ENCODE results near the gene GLRA3.

GLRA3 gene

DNA sequence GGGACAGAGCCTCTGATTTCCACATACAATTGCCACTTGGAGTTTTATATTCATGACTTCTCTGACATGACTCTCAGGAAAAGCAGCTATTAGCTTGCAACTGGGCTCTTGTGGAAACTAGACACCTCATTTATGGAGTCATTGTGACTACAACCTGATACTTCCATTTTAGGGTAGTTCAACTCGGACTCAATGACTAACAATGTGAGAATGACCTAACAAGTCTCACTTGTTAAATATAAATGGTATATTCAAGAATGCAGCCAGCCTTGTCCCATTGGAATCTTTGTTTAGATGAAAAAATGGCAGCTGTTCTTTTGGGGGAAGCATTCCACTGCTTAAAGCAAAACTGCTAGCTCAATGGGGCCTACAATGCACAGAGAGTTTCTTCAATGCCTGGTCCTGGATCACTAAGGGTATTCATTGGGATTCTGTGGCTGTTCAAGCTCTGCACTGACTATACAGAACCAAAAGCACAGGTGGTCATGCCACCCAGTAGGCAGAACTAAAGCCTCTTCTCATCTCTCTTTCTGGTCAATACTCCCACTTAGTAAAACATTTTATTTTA is 36.5 kb upstream of the GLRA3 start:
- TF ChIP-seq, protein P1, sequence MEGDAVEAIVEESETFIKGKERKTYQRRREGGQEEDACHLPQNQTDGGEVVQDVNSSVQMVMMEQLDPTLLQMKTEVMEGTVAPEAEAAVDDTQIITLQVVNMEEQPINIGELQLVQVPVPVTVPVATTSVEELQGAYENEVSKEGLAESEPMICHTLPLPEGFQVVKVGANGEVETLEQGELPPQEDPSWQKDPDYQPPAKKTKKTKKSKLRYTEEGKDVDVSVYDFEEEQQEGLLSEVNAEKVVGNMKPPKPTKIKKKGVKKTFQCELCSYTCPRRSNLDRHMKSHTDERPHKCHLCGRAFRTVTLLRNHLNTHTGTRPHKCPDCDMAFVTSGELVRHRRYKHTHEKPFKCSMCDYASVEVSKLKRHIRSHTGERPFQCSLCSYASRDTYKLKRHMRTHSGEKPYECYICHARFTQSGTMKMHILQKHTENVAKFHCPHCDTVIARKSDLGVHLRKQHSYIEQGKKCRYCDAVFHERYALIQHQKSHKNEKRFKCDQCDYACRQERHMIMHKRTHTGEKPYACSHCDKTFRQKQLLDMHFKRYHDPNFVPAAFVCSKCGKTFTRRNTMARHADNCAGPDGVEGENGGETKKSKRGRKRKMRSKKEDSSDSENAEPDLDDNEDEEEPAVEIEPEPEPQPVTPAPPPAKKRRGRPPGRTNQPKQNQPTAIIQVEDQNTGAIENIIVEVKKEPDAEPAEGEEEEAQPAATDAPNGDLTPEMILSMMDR (conservative IDR thresholded peaks at IDR 0.05): no peak
- TF ChIP-seq ZFX (IDR thresholded peaks at IDR 0.05): no peak
- no peak overlapping the region for H3K27ac ChIP-seq

DNA sequence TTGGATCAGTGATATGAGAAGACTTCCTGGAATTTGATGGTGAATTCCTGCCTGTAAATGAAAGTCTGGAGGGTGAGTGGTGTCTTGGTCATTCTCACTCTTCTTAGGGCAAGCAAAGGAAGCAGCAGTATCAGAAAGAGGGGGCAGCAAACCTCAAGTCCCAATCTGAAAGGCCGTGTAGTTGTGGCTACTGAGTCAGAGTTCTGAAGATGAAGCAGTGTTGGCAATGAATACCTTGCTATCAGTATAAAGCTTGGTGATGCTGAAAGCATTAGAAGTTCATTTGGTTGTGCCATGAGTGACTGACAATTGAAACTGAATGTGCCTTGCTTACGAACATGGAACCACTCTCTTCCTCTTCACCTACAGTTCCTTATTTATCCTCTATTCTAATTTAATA is 35.0 kb upstream of the GLRA3 start:
- TF ChIP-seq, protein P1 (conservative IDR thresholded peaks at IDR 0.05): no peak
- no peak for TF ChIP-seq ZFX (IDR thresholded peaks at IDR 0.05)
- no peak overlapping the region for H3K27ac ChIP-seq

DNA sequence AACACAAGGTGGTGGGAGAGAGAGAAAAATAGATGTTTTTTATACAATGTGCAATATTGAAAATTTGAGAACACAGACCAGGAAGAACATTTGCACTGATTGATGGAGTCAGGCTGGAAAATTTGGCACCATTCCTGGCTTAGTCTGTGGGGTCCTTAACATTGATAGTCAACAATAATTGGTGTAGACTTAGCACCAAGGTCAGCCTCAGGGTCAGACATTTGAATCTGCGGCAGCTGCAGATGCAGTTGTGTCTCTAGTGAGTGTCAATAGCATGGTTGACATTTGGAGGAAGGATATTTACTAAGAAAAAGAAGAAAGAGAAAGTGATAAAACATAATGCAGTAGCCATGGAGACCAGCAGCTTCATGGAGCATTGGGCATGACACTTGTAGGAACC is 31.5 kb upstream of the GLRA3 start:
- TF ChIP-seq, protein P1 (conservative IDR thresholded peaks at IDR 0.05): no peak
- TF ChIP-seq ZFX (IDR thresholded peaks at IDR 0.05): no peak

DNA sequence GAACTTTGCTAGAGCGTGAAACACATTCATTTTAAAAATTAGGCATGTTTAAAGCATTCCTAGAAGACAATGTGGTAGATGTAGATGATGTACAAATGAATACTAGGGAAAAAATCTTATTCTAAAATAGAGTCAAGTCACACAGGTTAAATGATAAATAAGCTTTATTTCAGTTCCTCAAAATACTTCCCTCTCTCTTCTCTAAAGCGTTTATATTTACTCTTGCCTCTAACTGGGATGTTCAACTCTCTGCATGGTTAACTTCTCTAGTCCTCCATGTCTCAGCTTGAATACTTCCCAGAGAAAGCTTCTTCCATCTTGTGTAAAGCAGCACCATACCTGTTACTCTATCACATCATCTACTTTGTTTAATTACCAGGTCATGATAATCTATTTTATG is 30.9 kb upstream of the GLRA3 start:
- TF ChIP-seq ZFX (IDR thresholded peaks at IDR 0.05): no peak
- TF ChIP-seq, protein P1 (conservative IDR thresholded peaks at IDR 0.05): no peak
- H3K27ac ChIP-seq: no peak overlapping the region

More for the DNA sequence above, 31.5 kb upstream of the GLRA3 start:
- H3K27ac ChIP-seq: no peak overlapping the region

DNA sequence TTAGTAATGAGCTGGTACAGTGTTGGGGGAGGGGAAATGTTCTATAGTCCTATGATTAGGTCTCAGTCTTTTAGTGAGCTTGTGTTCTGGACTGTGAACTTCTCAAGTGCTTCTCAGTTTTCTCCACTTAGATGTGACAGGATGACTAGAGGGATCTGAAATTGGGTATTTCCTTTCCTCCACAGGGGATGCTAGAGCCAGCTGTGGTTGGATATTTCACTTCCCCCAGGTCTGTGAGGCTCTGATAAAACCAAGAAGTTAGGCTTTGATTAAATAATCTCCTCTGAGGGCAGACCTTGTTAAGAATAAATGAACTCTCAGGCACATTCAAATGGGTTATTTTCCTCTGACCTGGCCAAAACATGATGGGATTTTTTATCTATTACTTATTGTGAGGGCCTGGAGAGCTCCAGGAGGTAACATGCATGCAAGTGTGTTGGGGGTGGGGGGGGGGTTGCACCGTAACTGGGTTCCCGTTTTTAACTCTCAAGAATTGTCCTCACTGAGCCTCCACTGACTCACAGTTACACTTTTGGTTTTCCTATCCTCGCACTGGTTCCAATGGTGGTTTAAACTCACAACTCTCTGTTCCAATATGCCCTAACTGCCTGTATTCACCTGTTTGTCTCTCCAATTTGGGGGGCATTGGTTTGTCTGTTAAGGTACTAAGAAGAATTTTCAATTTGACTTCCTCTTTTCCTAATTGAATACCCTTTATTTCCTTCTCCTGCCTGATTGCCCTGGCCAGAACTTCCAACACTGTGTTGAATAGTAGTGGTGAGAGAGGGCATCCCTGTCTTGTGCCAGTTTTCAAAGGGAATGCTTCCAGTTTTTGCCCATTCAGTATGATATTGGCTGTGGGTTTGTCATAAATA is 28.1 kb upstream of the GLRA3 start:
- TF ChIP-seq ZFX (IDR thresholded peaks at IDR 0.05): no peak
- H3K27ac ChIP-seq: no peak overlapping the region

DNA sequence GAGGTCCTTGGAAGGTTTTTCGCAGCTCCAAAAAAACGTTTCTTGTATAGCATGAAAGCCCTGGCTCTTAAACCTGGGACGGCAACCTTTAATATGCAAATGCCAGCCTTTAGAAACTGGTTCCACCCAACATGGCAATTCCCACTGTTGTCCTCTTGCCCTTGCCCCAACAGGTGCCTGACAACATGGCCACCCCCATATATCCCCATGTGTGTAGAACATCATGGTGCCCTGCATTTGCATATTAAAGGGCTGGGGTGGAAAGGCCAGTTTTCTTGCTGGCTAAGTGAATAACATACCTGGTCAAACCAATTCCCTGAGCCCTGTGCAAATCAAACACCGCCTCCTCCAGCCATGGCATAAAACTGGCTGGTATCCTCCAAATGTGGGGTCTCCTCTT is 26.0 kb upstream of the GLRA3 start:
- no peak for TF ChIP-seq ZFX (IDR thresholded peaks at IDR 0.05)
- TF ChIP-seq, protein P1 (conservative IDR thresholded peaks at IDR 0.05): no peak
- H3K27ac ChIP-seq: no peak overlapping the region

DNA sequence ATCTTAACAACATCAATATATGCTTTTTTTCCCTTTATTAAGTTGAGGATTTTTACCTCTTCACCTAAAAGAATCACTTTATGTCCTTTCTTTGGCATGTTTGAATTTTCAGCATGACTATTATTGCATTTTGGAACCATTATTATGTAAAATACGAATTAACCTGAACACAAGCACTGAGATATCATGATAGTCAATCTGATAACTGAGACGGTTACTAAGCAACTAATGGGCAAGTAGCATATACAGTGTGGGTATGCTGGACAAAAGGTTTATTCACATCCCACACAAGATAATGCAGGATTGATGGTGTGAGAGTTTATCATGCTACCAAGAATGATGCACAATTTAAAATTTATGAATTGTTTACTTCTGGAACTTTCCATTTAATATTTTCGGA is 24.6 kb upstream of the GLRA3 start:
- H3K27ac ChIP-seq: no peak overlapping the region
- no peak for TF ChIP-seq ZFX (IDR thresholded peaks at IDR 0.05)
- TF ChIP-seq, protein P1 (conservative IDR thresholded peaks at IDR 0.05): no peak
